GM21447 (cell line): ENCODE measurements around the gene LCP2.
A peak's percentile ranks its signal among the peaks of the same experiment; 100 is the strongest.

Experiments
- ATAC-seq: cut with Tn5 transposase; IDR thresholded peaks from one replicate; pipeline ENCODE4 v1.9.1; 2021; ENCODE audit not compliant: unreplicated experiment

LCP2 gene

GRCh38 chr5:170316937-170317336 is 19.4 kb upstream of the LCP2 start:
- no peak for ATAC-seq

DNA sequence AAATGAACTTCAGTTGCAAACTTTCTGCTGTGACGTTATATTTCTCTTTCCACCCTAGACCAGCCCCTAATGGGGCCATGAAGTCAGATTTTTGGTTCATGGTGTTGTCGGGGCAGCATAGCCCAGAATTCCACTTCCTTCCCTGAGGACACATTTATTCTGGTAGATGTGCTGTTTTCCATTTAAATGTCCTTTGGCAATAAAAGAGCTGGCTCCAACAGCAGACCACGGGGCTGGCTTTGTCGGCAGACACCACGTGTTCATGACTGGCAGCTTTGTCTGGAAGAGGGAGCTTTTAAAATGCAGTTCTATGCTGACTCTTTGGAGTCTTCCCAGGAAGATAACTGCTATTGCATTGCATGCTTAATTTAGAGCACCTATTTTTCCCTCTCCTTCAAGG is 17.6 kb upstream of the LCP2 start:
- no peak for ATAC-seq

DNA sequence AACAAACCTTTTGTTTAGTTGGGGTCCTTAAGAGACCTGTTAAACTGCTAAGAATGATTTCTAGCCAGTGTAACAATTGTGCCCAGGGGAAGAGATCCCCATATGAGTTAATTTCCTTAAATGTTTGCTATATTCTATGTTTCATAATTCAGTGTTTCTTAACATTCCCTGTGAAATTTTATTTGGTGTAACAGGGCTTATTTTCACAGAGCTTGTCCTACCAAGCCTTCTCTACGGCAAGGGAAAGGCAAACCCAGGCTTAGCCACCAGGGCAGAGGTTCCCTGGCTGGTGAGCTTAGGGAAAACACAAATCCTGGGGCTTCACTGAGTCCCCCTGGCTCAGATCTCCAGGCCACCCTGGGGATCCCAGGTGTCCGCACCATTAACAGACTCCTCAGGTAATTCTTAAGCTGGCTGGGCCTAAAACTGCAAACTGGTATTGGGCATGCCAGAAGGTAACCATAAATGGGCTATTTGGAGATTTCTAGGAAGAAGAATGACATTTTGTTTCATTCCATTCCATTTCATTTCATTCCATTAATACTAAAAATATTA is 17.0 kb upstream of the LCP2 start:
- ATAC-seq, result no peak

- no peak for ATAC-seq
Observed at GRCh38 chr5:170313816-170314215, 16.2 kb upstream of the LCP2 start.

DNA sequence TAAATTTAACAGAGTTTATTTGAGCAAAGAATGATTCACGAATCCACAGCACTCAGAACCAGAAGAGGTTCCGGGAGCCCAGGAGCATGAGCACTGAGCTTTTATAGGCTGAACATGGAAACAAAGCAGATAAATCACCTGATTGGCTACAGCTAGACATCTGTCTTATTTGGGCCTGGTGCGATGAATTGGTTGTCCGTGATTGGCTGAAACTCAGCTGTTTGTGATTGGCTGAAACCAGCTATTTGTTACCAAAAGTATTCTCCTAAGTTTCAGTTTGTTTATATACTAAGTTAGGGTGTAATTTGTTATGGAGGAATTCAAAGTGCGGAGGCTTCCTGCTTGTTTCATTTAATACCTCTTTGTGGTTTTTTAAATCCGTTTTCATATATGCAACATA is 15.8 kb upstream of the LCP2 start:
- no peak for ATAC-seq

GRCh38 chr5:170312666-170313065 is 15.1 kb upstream of the LCP2 start:
- peak; percentile 87 for ATAC-seq

DNA sequence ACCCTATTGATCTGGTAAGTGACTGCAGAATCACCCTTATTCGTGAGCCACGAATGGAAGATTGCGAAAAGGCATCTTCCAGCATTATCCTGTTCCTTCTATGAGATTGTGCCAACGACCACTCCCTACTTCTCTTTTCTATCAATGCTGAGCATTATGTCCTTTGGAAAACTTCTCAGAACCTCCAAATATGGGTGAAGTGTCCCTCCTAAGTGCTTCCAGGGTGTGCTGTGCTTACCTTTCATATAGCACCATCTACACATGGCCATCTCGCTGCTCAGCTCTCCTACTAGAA is 14.7 kb upstream of the LCP2 start:
- ATAC-seq, result no peak

DNA sequence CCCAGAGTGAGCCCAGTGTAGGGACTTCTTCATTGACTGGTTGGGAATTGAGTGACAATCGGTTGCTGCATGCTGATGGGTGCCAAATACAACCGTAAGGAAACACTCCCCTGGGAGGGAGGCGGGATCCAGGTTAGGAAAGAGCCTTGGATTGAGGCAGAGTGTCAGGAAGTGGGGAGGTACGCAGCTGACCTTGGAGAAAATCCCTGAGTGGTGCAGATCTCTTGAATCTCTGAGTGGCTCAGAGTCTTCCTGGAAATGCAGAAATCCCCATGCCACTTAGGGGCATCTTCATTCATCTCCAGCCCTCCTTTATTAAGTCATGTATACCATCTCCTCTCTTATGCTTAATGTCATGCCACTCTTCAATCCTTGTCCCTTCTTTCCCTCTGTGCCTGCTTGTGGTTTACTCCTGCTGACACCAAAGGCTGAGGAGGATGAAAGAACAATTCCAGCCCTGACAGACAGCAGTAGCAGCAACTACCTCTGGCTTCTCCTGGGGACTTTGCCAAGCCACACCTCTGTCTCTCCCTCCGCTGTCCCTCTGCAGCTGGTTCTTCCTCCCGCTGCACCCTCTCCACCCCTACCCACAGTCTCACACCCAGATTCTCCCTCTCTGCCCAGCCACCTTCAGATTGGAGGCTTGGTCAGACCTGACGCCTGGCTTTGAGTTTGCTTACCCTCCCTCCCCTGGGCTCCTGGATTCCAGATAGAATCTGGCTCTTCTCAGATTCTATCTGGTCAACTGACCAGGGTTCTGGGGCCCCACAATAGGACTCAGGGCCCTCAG is 14.1 kb upstream of the LCP2 start:
- no peak for ATAC-seq

DNA sequence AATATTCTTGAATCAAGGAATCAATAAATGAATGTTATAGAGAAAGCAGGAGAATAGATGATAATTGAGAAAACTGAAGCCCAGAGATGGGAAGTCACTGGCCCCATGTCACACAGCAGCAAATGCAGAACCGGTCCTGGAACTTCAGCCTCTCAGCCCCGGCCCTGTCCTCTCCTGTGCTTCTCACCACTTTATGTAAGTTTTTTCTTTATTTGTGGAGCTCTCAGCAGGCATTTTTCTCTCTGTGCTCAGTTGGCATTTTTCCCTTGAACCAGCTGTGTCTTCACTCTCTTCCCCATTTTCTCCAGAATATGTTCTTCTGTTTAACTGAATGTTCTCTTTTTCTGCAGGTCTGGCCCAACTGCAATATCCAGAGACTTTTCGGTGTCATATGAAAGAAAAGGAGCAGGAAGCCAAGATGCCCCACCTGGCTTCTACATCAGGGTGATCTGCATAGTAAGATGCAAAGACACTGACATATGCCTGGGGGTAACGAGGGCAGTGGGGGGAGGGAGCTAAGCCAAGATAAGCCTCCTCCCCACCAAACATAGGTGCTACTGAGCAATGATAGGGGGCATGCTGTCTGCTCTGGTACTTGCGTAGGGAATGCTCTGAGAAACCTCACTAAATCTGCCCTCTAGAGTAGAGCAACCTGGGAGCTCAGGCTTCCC is 12.8 kb upstream of the LCP2 start:
- no peak for ATAC-seq

DNA sequence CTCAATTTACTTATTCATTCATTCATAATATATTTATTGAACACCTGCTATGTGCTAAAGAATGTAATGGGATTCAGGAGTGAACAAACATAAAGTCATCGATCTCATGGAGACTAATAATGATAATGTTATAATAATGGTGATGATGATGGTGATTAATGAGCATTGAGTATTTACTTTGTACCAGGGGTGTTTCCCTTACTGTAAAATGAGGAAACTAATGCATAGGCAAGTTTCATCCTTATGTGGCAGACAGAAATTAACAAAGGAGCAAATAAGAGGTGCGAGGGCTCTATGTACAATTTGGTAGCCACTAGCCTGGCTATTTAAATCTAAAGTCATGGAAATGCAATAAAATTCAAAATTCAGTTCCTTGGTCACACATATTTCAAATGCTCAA is 11.1 kb upstream of the LCP2 start:
- ATAC-seq, result no peak

DNA sequence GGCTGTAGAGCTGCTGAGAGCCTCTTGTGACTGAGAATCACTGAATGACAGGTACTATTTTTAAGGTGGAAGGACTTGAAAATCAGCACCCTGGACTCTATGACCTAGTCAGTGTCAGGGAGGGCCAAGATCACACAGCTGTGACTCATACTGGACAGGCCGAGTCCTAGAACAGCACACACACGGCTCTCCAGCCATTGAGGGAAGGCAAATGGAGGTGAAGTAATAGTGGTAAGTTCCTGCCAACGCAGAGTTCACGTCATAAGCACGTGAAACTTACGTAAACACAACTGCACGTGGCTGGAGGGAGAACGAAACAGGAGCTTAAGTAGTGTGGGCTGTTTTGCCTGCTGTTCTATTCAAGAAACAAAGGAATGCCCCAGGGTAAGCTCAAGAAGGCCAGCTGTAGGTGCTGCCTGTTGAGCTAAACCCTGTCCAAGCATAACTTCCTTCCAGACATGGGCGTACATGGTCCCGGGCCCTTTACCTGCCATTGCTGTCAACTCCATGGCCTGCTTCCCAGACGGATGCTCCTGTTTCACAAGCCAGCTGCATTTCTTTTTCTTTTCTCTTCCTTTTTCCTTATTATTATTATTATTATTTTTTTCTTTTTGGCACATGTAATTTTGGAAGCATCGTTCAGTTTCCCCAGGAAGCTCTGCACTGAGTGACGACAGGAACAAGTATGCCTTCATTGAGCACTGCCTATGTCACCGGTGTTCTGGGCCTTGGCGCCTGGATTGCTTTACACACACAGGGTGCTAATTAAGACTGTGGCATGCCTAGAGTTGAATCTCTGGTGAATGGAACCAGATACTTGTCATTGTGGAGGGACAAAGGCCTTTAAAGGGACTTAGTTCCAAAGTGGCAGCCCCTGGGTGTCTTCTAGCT is 10.2 kb upstream of the LCP2 start:
- ATAC-seq, result no peak

- peak; percentile 55 for ATAC-seq
Observed at GRCh38 chr5:170306381-170306831, 8.8 kb upstream of the LCP2 start.

DNA sequence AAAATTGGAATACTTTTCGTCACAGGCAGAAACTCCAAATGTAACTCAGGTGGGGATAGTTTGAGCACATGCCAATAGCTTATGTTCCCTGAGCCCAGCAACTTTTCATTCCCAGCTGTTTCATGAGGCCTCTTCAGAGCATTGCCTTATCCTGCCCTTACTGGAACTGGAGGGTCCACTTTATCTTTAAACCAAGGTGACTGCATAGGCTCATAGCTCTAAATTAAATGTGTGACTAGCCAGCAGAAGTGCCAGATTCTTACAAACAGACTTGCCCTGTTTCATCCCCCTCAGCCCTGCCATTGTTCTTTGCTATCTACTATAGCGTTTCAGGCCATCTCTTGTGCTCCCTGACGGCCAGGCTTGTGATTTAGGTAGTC is 8.1 kb upstream of the LCP2 start:
- no peak for ATAC-seq

- ATAC-seq, result no peak
Observed at GRCh38 chr5:170305016-170305645, 7.6 kb upstream of the LCP2 start.

- ATAC-seq, result no peak
Observed at GRCh38 chr5:170303549-170303948, 6.0 kb upstream of the LCP2 start.

DNA sequence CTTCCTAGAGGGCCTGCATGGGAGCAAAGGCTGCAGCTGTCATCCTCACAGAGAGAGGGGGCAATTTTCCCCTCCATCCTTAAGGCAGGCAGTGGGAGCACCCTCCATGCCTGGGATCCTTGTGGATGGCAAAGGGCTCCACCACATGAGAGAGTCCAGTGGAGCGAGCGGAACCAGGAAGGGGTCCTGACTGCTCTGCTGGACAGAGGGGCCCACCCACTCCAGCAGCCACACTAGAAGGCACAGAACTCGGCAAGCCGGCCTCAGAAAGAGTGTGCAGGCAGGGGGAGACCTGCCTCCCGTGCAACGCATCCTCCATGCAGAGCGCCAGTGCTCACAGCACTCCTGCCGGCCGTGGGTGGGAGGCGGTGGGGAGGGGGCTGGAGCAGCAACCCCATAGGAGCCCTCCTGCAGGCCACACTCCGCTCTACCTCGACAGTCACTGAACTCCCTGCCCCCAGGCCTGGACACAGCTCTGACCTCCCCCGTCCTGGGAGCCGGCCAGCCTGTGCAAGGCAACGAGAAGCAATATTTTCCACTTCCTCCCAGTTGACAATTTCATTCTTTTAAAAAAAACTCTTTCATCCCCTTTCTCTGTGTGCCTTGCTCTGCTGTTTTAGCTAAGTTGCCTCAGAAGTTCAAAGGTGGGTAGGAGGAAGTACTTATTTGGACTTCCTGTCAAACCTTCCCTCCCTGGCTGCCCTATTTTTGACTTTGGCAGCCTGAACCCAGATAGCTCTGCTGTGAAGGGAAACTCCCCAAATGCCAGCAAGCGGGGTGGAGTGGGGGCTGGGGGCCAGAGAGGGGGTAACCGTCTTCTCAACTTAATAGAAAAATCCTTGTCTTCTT is 5.3 kb upstream of the LCP2 start:
- peak; percentile 86 for ATAC-seq

GRCh38 chr5:170301981-170302652 is 4.5 kb upstream of the LCP2 start:
- no peak for ATAC-seq

DNA sequence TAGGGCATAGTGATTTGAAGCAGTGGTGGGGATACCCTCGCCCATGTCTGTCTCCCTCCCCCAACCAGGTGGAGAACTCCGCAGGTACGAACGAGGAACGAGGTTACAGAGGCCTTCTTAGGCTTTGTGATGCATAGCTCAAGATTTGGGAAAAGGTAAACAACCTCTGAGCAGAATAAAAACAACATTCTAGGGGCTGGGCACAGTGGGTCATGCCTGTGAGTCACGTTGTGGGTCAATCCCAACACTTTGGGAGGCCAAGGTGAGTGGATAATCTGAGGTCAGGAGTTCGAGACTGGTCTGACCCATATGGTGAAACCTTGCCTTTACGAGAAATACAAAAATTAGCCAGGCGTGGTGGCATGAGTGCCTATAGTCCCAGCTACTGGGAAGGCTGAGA is 3.6 kb upstream of the LCP2 start:
- ATAC-seq, result no peak

- no peak for ATAC-seq
Observed at GRCh38 chr5:170300361-170301013, 2.9 kb upstream of the LCP2 start.
